HG03342 (cell line): Measurements from ENCODE around the gene HOXD12.
A peak's percentile ranks its signal among the peaks of the same experiment; 100 is the strongest.

Experiments used
- ATAC-seq: cut with Tn5 transposase; IDR thresholded peaks from one replicate; pipeline ENCODE4 v1.9.1; 2021; ENCODE audit warnings: mild to moderate bottlenecking, moderate library complexity; ENCODE audit not compliant: unreplicated experiment

The HOXD12 gene

GRCh38 chr2:176092270-176093144 lies 7.1 kb upstream of the HOXD12 start, which contains the start of gene HOXD13:
Gene HOXD13 (plus strand): TSS chr2:176092721. CDS start chr2:176092891, 170 bp downstream.
- no peak for ATAC-seq

- no peak for ATAC-seq
Observed at GRCh38 chr2:176093145-176093897, 6.3 kb upstream of the HOXD12 start.

GRCh38 chr2:176093898-176094249 lies 5.7 kb upstream of the HOXD12 start:
- ATAC-seq: no peak

- ATAC-seq: no peak
Observed at GRCh38 chr2:176094349-176094748, 5.2 kb upstream of the HOXD12 start.

GRCh38 chr2:176095421-176095820 lies 4.2 kb upstream of the HOXD12 start:
- ATAC-seq: no peak

GRCh38 chr2:176096243-176096985 lies 3.2 kb upstream of the HOXD12 start:
- no peak for ATAC-seq

- peak; percentile 85 for ATAC-seq
Observed at GRCh38 chr2:176096986-176097819, 2.4 kb upstream of the HOXD12 start.

GRCh38 chr2:176097820-176098365 lies 1.7 kb upstream of the HOXD12 start:
- ATAC-seq: no peak

GRCh38 chr2:176098366-176099158 lies 1.0 kb upstream of the HOXD12 start:
- no peak for ATAC-seq

- ATAC-seq: no peak
Observed at GRCh38 chr2:176099159-176099727, 352 bp upstream of the HOXD12 start.

GRCh38 chr2:176100547-176101140 lies 1.0 kb downstream of the HOXD12 start:
- no peak for ATAC-seq

GRCh38 chr2:176101216-176101830 lies 1.7 kb downstream of the HOXD12 start:
- ATAC-seq: no peak

GRCh38 chr2:176101842-176102241 lies 2.2 kb downstream of the HOXD12 start:
- ATAC-seq: no peak

- ATAC-seq: no peak
Observed at GRCh38 chr2:176102309-176102866, 2.8 kb downstream of the HOXD12 start.

- ATAC-seq: no peak
Observed at GRCh38 chr2:176103194-176103593, 3.6 kb downstream of the HOXD12 start.

- no peak for ATAC-seq
Observed at GRCh38 chr2:176103742-176104315, 4.2 kb downstream of the HOXD12 start.

- no peak for ATAC-seq
Observed at GRCh38 chr2:176104316-176105077, 4.9 kb downstream of the HOXD12 start.
